GM12892 (cell line): ENCODE results near the gene PHF20.
"Not testable (repeated sequence)": the region's sequence is repeated elsewhere in the genome, so short reads cannot be mapped to it uniquely, and the experiment has no call there.

ENCODE experiments used
- DNase-seq: peaks from one replicate; pipeline ENCODE4 v3.0.0; 2011; ENCODE audit not compliant: insufficient read length
- FAIRE-seq: peaks from 2 replicates; lab custom pipeline; 2011; peaks lifted over from hg19 to GRCh38; lab: Jason Lieb, UNC
- POLR2A ChIP-seq: IDR thresholded peaks from 2 replicates; pipeline ENCODE4 v1.6.1; 2011; ENCODE audit warnings: low read depth, low read length, control low read depth
- POLR2AphosphoS5 ChIP-seq: IDR thresholded peaks from 2 replicates; pipeline ENCODE4 v1.6.1; 2011; ENCODE audit warnings: low read depth, low read length, control low read depth
- TAF1 ChIP-seq: IDR thresholded peaks from 2 replicates; pipeline ENCODE4 v1.6.1; 2011; ENCODE audit warnings: low read depth, mild to moderate bottlenecking, control low read depth, low read length, borderline replicate concordance

Gene PHF20

GRCh38 chr20:35954907-35955251 lies 183.1 kb downstream of the PHF20 start:
- DNase-seq = no peak
- no peak for TF ChIP-seq TAF1
- no peak for TF ChIP-seq POLR2A
- TF ChIP-seq POLR2AphosphoS5 = no peak
- FAIRE-seq = no peak

GRCh38 chr20:35956616-35957015 lies 184.8 kb downstream of the PHF20 start:
- no peak for FAIRE-seq
- TF ChIP-seq TAF1 (no peak), POLR2A (no peak), POLR2AphosphoS5 (no peak)

GRCh38 chr20:35959291-35959690 lies 187.5 kb downstream of the PHF20 start:
- not testable (repeated sequence) for FAIRE-seq, DNase-seq

More at GRCh38 chr20:35956616-35957015, 184.8 kb downstream of the PHF20 start:
- no peak for DNase-seq

- FAIRE-seq (no peak), DNase-seq (no peak)
- TF ChIP-seq POLR2AphosphoS5 (no peak), TAF1 (no peak), POLR2A (no peak)
Measured at GRCh38 chr20:35963878-35964277, 192.1 kb downstream of the PHF20 start.

- no peak for DNase-seq
- FAIRE-seq = no peak
Measured at GRCh38 chr20:35967979-35968640, 196.3 kb downstream of the PHF20 start, which contains the start of gene CNBD2. Gene CNBD2 (plus strand): TSS chr20:35968590. CDS start chr20:35968763, 173 bp downstream.

GRCh38 chr20:35968930-35969329 lies 197.1 kb downstream of the PHF20 start:
- no peak for FAIRE-seq
- TF ChIP-seq POLR2A (no peak), POLR2AphosphoS5 (no peak), TAF1 (no peak)
- DNase-seq = no peak

More at GRCh38 chr20:35967979-35968640, 196.3 kb downstream of the PHF20 start, which contains the start of gene CNBD2:
- TF ChIP-seq TAF1 (no peak), POLR2A (no peak), POLR2AphosphoS5 (no peak)

GRCh38 chr20:35971981-35972380 lies 200.2 kb downstream of the PHF20 start:
- no peak for FAIRE-seq
- DNase-seq = no peak
- TF ChIP-seq TAF1 (no peak), POLR2A (no peak), POLR2AphosphoS5 (no peak)

- TF ChIP-seq TAF1 (no peak), POLR2AphosphoS5 (no peak), POLR2A (no peak)
- no peak for DNase-seq
- FAIRE-seq = no peak
Measured at GRCh38 chr20:35972462-35972861, 200.6 kb downstream of the PHF20 start.

GRCh38 chr20:35974256-35974655 lies 202.4 kb downstream of the PHF20 start:
- no peak for TF ChIP-seq POLR2AphosphoS5
- TF ChIP-seq POLR2A = no peak
- no peak for TF ChIP-seq TAF1
- DNase-seq (no peak), FAIRE-seq (no peak)

GRCh38 chr20:35975576-35976373 lies 204.0 kb downstream of the PHF20 start:
- DNase-seq = no peak

GRCh38 chr20:35978041-35978513 lies 206.3 kb downstream of the PHF20 start:
- no peak for FAIRE-seq
- DNase-seq = no peak
- no peak for TF ChIP-seq TAF1
- no peak for TF ChIP-seq POLR2AphosphoS5

More at GRCh38 chr20:35975576-35976373, 204.0 kb downstream of the PHF20 start:
- TF ChIP-seq TAF1 (no peak), POLR2AphosphoS5 (no peak), POLR2A (no peak)
- no peak for FAIRE-seq
